Mesenchymal stem cell (in vitro differentiated cells and primary cell): ENCODE results near the gene VTI1A.

Experiments
- DNase-seq: peaks from one replicate; pipeline ENCODE4 v3.0.0-alpha.2; 2013
- H2AFZ ChIP-seq: one replicate; pipeline ENCODE4 v1.6.1; 2013; ENCODE audit warnings: low read depth, mild to moderate bottlenecking, control low read depth, inconsistent platforms, low read length, moderate library complexity
- H2AK5ac ChIP-seq: 2 replicates; pipeline ENCODE4 v1.6.1; 2013; ENCODE audit warnings: low read length, moderate library complexity, mild to moderate bottlenecking, inconsistent platforms; ENCODE audit not compliant: severe bottlenecking
- H2BK120ac ChIP-seq: one replicate; pipeline ENCODE4 v1.6.1; 2013; ENCODE audit warnings: low read depth, mild to moderate bottlenecking, inconsistent platforms, low read length, moderate library complexity
- H2BK12ac ChIP-seq, 2 experiments: one replicate each; pipeline ENCODE4 v1.6.1; 2013; ENCODE audit warnings: inconsistent platforms in 2 of 2, low read length in 2 of 2, mild to moderate bottlenecking in 2 of 2, moderate library complexity in 2 of 2, control low read depth in 1 of 2
- H2BK15ac ChIP-seq: one replicate; pipeline ENCODE4 v1.6.1; 2013; ENCODE audit warnings: mild to moderate bottlenecking, low read depth, inconsistent platforms; ENCODE audit not compliant: poor library complexity, severe bottlenecking
- H2BK5ac ChIP-seq: 2 replicates; pipeline ENCODE4 v1.6.1; 2013; ENCODE audit warnings: low read depth, mild to moderate bottlenecking, low read length, control low read depth, inconsistent platforms; ENCODE audit not compliant: poor library complexity, severe bottlenecking
- H3K14ac ChIP-seq, 2 experiments: one replicate each; pipeline ENCODE4 v1.6.1; 2013; ENCODE audit warnings: inconsistent platforms in 2 of 2, low read length in 2 of 2, control low read depth in 1 of 2, mild to moderate bottlenecking in 1 of 2, moderate library complexity in 1 of 2
- H3K18ac ChIP-seq, 2 experiments: one replicate each; pipeline ENCODE4 v1.6.1; 2013; ENCODE audit warnings: inconsistent platforms in 2 of 2, low read length in 2 of 2, control low read depth in 1 of 2, low read depth in 1 of 2, mild to moderate bottlenecking in 1 of 2
- H3K23ac ChIP-seq, 2 experiments: one replicate each; pipeline ENCODE4 v1.6.1; 2013; ENCODE audit warnings: inconsistent platforms in 2 of 2, low read length in 2 of 2, mild to moderate bottlenecking in 2 of 2, moderate library complexity in 2 of 2, control low read depth in 1 of 2
- H3K27ac ChIP-seq: 2 replicates; pipeline ENCODE4 v1.5.1; 2013; ENCODE audit warnings: mild to moderate bottlenecking, moderate library complexity, low read length, control low read depth, inconsistent platforms; ENCODE audit not compliant: poor library complexity, severe bottlenecking
- H3K27me3 ChIP-seq, 2 experiments: 2 replicates each; pipeline versions ENCODE4 v1.6.1 to v1.7.0; 2013; ENCODE audit warnings: low read length in 2 of 2, mild to moderate bottlenecking in 2 of 2, moderate library complexity in 2 of 2, control low read depth in 1 of 2, inconsistent platforms in 1 of 2; ENCODE audit not compliant: control insufficient read depth in 1 of 2, insufficient read depth in 1 of 2
- H3K36me3 ChIP-seq, 2 experiments: 2 replicates each; pipeline versions ENCODE4 v1.6.1 to v1.7.0; 2013; ENCODE audit warnings: low read length in 2 of 2, control low read depth in 1 of 2, inconsistent platforms in 1 of 2, low read depth in 1 of 2, mild to moderate bottlenecking in 1 of 2; ENCODE audit not compliant: insufficient read depth in 2 of 2, control insufficient read depth in 1 of 2
- H3K4ac ChIP-seq, 2 experiments: one replicate each; pipeline ENCODE4 v1.6.1; 2013; ENCODE audit warnings: inconsistent platforms in 2 of 2, low read length in 2 of 2, mild to moderate bottlenecking in 2 of 2, moderate library complexity in 2 of 2, control low read depth in 1 of 2, low read depth in 1 of 2
- H3K4me1 ChIP-seq: 2 replicates; pipeline ENCODE4 v1.6.1; 2013; ENCODE audit warnings: low read depth, low read length, control low read depth; ENCODE audit not compliant: control insufficient read depth, insufficient read depth
- H3K4me2 ChIP-seq: 2 replicates; pipeline ENCODE4 v1.6.1; 2013; ENCODE audit warnings: low read length, mild to moderate bottlenecking, inconsistent platforms; ENCODE audit not compliant: poor library complexity, severe bottlenecking
- H3K4me3 ChIP-seq, 2 experiments: 2 replicates each; pipeline versions ENCODE4 v1.5.1 to v1.7.0; 2013; ENCODE audit warnings: low read length in 2 of 2, mild to moderate bottlenecking in 2 of 2, control low read depth in 1 of 2, low read depth in 1 of 2; ENCODE audit not compliant: insufficient read depth in 1 of 2
- H3K79me1 ChIP-seq: replicated peaks from 2 replicates; pipeline ENCODE4 v1.6.1; 2013; ENCODE audit warnings: mild to moderate bottlenecking, control low read depth, low read length, inconsistent platforms; ENCODE audit not compliant: poor library complexity, severe bottlenecking
- H3K9ac ChIP-seq: 2 replicates; pipeline ENCODE4 v1.7.0; 2013; ENCODE audit warnings: mild to moderate bottlenecking, low read length, moderate library complexity
- H3K9me3 ChIP-seq: 2 replicates; pipeline ENCODE4 v1.7.0; 2013; ENCODE audit warnings: mild to moderate bottlenecking, low read length; ENCODE audit not compliant: control insufficient read depth
- H4K8ac ChIP-seq: one replicate; pipeline ENCODE4 v1.6.1; 2013; ENCODE audit warnings: inconsistent platforms, mild to moderate bottlenecking, low read length, moderate library complexity
- H4K91ac ChIP-seq: one replicate; pipeline ENCODE4 v1.6.1; 2013; ENCODE audit warnings: mild to moderate bottlenecking, low read length, inconsistent platforms
- WGBS: methylation state at CpG from one replicate; pipeline ENCODE4 v1.1.7; 2013; ENCODE audit warnings: mixed read lengths; 5-methylcytosine and 5-hydroxymethylcytosine counted together

The VTI1A gene

GRCh38 chr10:112755446-112756234 lies 308.6 kb downstream of the VTI1A start:
- H2BK12ac ChIP-seq = no peak overlapping the region

GRCh38 chr10:112756235-112756527 lies 309.2 kb downstream of the VTI1A start:
- Histone ChIP-seq H3K4me1 (peaks cover 8% of the 10 kb centered on the region), H2AK5ac (no peak overlapping the region), H3K9me3 (no peaks in the 10 kb centered on the region), H3K4ac (no peak overlapping the region), H3K18ac (no peak overlapping the region), H3K14ac (no peak overlapping the region), H3K27ac (no peak overlapping the region), H3K9ac (no peak overlapping the region), H3K36me3 (peaks cover 0 to 4% of the 10 kb centered on the region in 2 experiments), H3K4me3 (no peak overlapping the region), H2BK15ac (no peak overlapping the region), H3K4me2 (no peak overlapping the region), H4K91ac (no peak overlapping the region), H2BK5ac (no peak overlapping the region), H3K27me3 (no peaks in the 10 kb centered on the region), H2BK120ac (no peak overlapping the region), H2AFZ (no peak overlapping the region), H3K23ac (no peak overlapping the region), H3K79me1 (no peaks in the 10 kb centered on the region), H4K8ac (no peak overlapping the region), H2BK12ac (no peak overlapping the region)
- DNase-seq = no peak
- 99% methylated on average over 6 of the region's 7 CpGs for WGBS

More at GRCh38 chr10:112755446-112756234, 308.6 kb downstream of the VTI1A start:
- no peaks in the 10 kb centered on the region for H3K9me3 ChIP-seq
- H3K27ac ChIP-seq = no peak overlapping the region
- no peak overlapping the region for H3K9ac ChIP-seq
- no peak overlapping the region for H2BK15ac ChIP-seq
- no peak overlapping the region for H3K4ac ChIP-seq
- H2AK5ac ChIP-seq = no peak overlapping the region
- peaks cover 0 to 4% of the 10 kb centered on the region in 2 experiments for H3K36me3 ChIP-seq
- H2BK5ac ChIP-seq = no peak overlapping the region
- H3K4me2 ChIP-seq = no peak overlapping the region
- H3K4me3 ChIP-seq = no peak overlapping the region
- no peaks in the 10 kb centered on the region for H3K79me1 ChIP-seq
- no peak overlapping the region for H2BK120ac ChIP-seq
- H2AFZ ChIP-seq = no peak overlapping the region
- no peak overlapping the region for H4K8ac ChIP-seq
- 88% methylated on average over 10 of the region's 12 CpGs for WGBS
- H3K27me3 ChIP-seq = no peaks in the 10 kb centered on the region
- no peak overlapping the region for H3K23ac ChIP-seq
- no peak overlapping the region for H3K14ac ChIP-seq
- H4K91ac ChIP-seq = no peak overlapping the region
- DNase-seq = no peak
- H3K4me1 ChIP-seq = peaks cover 8% of the 10 kb centered on the region
- no peak overlapping the region for H3K18ac ChIP-seq

- H3K4me2 ChIP-seq = no peak overlapping the region
- no peak overlapping the region for H3K27ac ChIP-seq
- no peak overlapping the region for H2AK5ac ChIP-seq
- DNase-seq = no peak
- no peaks in the 10 kb centered on the region for H3K27me3 ChIP-seq
- no peaks in the 10 kb centered on the region for H3K9me3 ChIP-seq
- H2BK15ac ChIP-seq = no peak overlapping the region
- no peak overlapping the region for H3K14ac ChIP-seq
- no peak overlapping the region for H2AFZ ChIP-seq
- H2BK5ac ChIP-seq = no peak overlapping the region
- no peak overlapping the region for H3K18ac ChIP-seq
- peaks cover 11% of the 10 kb centered on the region for H3K4me1 ChIP-seq
- H4K8ac ChIP-seq = no peak overlapping the region
- peaks cover 0 to 4% of the 10 kb centered on the region in 2 experiments for H3K36me3 ChIP-seq
- no peak overlapping the region for H3K9ac ChIP-seq
- no peak overlapping the region for H3K23ac ChIP-seq
- no peak overlapping the region for H3K4ac ChIP-seq
- no peaks in the 10 kb centered on the region for H3K79me1 ChIP-seq
- H2BK120ac ChIP-seq = no peak overlapping the region
- WGBS = 95% methylated on average over 2 of the region's 2 CpGs
- no peak overlapping the region for H2BK12ac ChIP-seq
- no peak overlapping the region for H4K91ac ChIP-seq
- H3K4me3 ChIP-seq = no peak overlapping the region
Measured at GRCh38 chr10:112758961-112759360, 311.9 kb downstream of the VTI1A start.

- H3K4ac ChIP-seq = no peak overlapping the region
- no peak overlapping the region for H3K4me2 ChIP-seq
- H2AFZ ChIP-seq = no peak overlapping the region
- H3K23ac ChIP-seq = no peak overlapping the region
- no peak overlapping the region for H2BK5ac ChIP-seq
- no peaks in the 10 kb centered on the region for H3K27me3 ChIP-seq
- H3K9ac ChIP-seq = no peak overlapping the region
- WGBS = 98% methylated on average over 6 of the region's 7 CpGs
- no peak overlapping the region for H2BK120ac ChIP-seq
- H3K18ac ChIP-seq = no peak overlapping the region
- no peak overlapping the region for H3K4me3 ChIP-seq
- H2AK5ac ChIP-seq = no peak overlapping the region
- no peak overlapping the region for H4K91ac ChIP-seq
- H2BK12ac ChIP-seq = no peak overlapping the region
- H3K9me3 ChIP-seq = no peaks in the 10 kb centered on the region
- no peak overlapping the region for H2BK15ac ChIP-seq
- H4K8ac ChIP-seq = no peak overlapping the region
- no peak overlapping the region for H3K27ac ChIP-seq
- no peak overlapping the region for H3K14ac ChIP-seq
- H3K79me1 ChIP-seq = no peaks in the 10 kb centered on the region
- H3K36me3 ChIP-seq = peaks cover 0 to 4% of the 10 kb centered on the region in 2 experiments
- H3K4me1 ChIP-seq = peaks cover 12% of the 10 kb centered on the region
- DNase-seq = no peak
Measured at GRCh38 chr10:112759496-112759895, 312.5 kb downstream of the VTI1A start.
